NCI-H82 (cell line): ENCODE measurements around the gene INPP4B.
A peak's percentile ranks its signal among the peaks of the same experiment; 100 is the strongest.
"Not testable (repeated sequence)": the region's sequence is repeated elsewhere in the genome, so short reads cannot be mapped to it uniquely, and the experiment has no call there.

ENCODE experiments used
- DNase-seq: peaks from one replicate; lab custom pipeline; 2025; lab: John Stamatoyannopoulos, UW

The INPP4B gene

GRCh38 chr4:142544039-142544438 lies 302.1 kb downstream of the INPP4B start:
- no peak for DNase-seq

GRCh38 chr4:142540483-142540804 lies 305.7 kb downstream of the INPP4B start:
- DNase-seq: no peak

- DNase-seq: no peak
Measured at GRCh38 chr4:142539796-142540482, 306.2 kb downstream of the INPP4B start.

GRCh38 chr4:142535009-142535408 lies 311.1 kb downstream of the INPP4B start:
- DNase-seq: no peak

GRCh38 chr4:142532054-142532453 lies 314.0 kb downstream of the INPP4B start:
- DNase-seq: no peak

GRCh38 chr4:142530728-142531127 lies 315.4 kb downstream of the INPP4B start:
- no peak for DNase-seq

GRCh38 chr4:142528433-142528832 lies 317.7 kb downstream of the INPP4B start:
- DNase-seq: no peak

GRCh38 chr4:142523111-142523510 lies 323.0 kb downstream of the INPP4B start:
- no peak for DNase-seq

- no peak for DNase-seq
Measured at GRCh38 chr4:142519342-142519741, 326.8 kb downstream of the INPP4B start.

- DNase-seq: no peak
Measured at GRCh38 chr4:142516686-142517526, 329.2 kb downstream of the INPP4B start.

GRCh38 chr4:142512161-142512560 lies 333.9 kb downstream of the INPP4B start:
- DNase-seq: no peak

GRCh38 chr4:142509881-142510280 lies 336.2 kb downstream of the INPP4B start:
- peak; percentile 20 for DNase-seq

- DNase-seq: not testable (repeated sequence)
Measured at GRCh38 chr4:142509381-142509780, 336.7 kb downstream of the INPP4B start.

- DNase-seq: peak; percentile 83
Measured at GRCh38 chr4:142500966-142501365, 345.1 kb downstream of the INPP4B start.

GRCh38 chr4:142497606-142498005 lies 348.5 kb downstream of the INPP4B start:
- DNase-seq: peak; percentile 62

- DNase-seq: no peak
Measured at GRCh38 chr4:142493255-142494110, 352.6 kb downstream of the INPP4B start.

- no peak for DNase-seq
Measured at GRCh38 chr4:142485452-142485851, 360.6 kb downstream of the INPP4B start.

GRCh38 chr4:142480244-142480643 lies 365.9 kb downstream of the INPP4B start:
- DNase-seq: peak; percentile 5

- DNase-seq: no peak
Measured at GRCh38 chr4:142475663-142476062, 370.4 kb downstream of the INPP4B start.

- peak; percentile 36 for DNase-seq
Measured at GRCh38 chr4:142474398-142475087, 371.6 kb downstream of the INPP4B start.

GRCh38 chr4:142473960-142474338 lies 372.2 kb downstream of the INPP4B start:
- DNase-seq: no peak
